ENCODE measurements around the gene FILIP1L.

- TF ChIP-seq CTCF (IDR thresholded peaks at IDR 0.05; ENCODE audit: low read length) = no peak
- TF ChIP-seq EZH2phosphoT487 (IDR thresholded peaks at IDR 0.05; ENCODE audit: low read length) = no peak
- TF ChIP-seq EZH2 (optimal IDR thresholded peaks at IDR 0.05; ENCODE audit: low read depth, low read length) = no peak
Observed at GRCh38 chr3:99960941-99961340, 153.4 kb downstream of the FILIP1L start.

All from MM.1S (cell line).